Neural progenitor cell (in vitro differentiated cells): ENCODE data around the gene RSF1. TPM values are rescaled to one million over a fixed set of nuclear protein-coding genes. Genes with fewer than 3 reads are reported as not detected.
"Not testable (repeated sequence)": the region's sequence is repeated elsewhere in the genome, so short reads cannot be mapped to it uniquely, and the experiment has no call there.

ENCODE experiments used
- DNase-seq: peaks from one replicate; pipeline ENCODE4 v3.0.0-alpha.2; 2016; ENCODE audit warnings: low spot score
- H2AFZ ChIP-seq: fragments of 200-600 bp; sonication (generic); replicated peaks from 2 replicates; pipeline ENCODE4 v1.6.1; 2016; ENCODE audit warnings: antibody characterized with exemption
- H3F3A ChIP-seq: fragments of 200-600 bp; sonication (generic); 2 replicates; pipeline ENCODE4 v1.6.1; 2016; ENCODE audit warnings: antibody characterized with exemption, low read depth
- H3K27ac ChIP-seq: fragments of 200-600 bp; sonication (generic); 2 replicates; pipeline ENCODE4 v1.5.1; 2016; ENCODE audit warnings: mild to moderate bottlenecking
- H3K27me3 ChIP-seq: fragments of 200-600 bp; sonication (generic); 2 replicates; pipeline ENCODE4 v1.6.1; 2016; ENCODE audit warnings: mild to moderate bottlenecking, moderate library complexity
- H3K36me3 ChIP-seq: fragments of 200-600 bp; sonication (generic); 2 replicates; pipeline ENCODE4 v1.5.1; 2016
- H3K4me1 ChIP-seq: fragments of 200-600 bp; sonication (generic); 2 replicates; pipeline ENCODE4 v1.6.1; 2016; ENCODE audit warnings: mixed run types
- H3K4me2 ChIP-seq: fragments of 200-600 bp; sonication (generic); 2 replicates; pipeline ENCODE4 v1.6.1; 2016
- H3K4me3 ChIP-seq: fragments of 200-600 bp; sonication (generic); 2 replicates; pipeline ENCODE4 v1.5.1; 2016
- H3K79me2 ChIP-seq: fragments of 200-600 bp; sonication (generic); 2 replicates; pipeline ENCODE4 v1.6.1; 2016; ENCODE audit warnings: low read depth
- H3K9ac ChIP-seq: fragments of 200-600 bp; sonication (generic); 2 replicates; pipeline ENCODE4 v1.6.1; 2016
- H3K9me3 ChIP-seq: fragments of 200-600 bp; sonication (generic); 2 replicates; pipeline ENCODE4 v1.5.1; 2016; ENCODE audit warnings: low read depth
- H4K20me1 ChIP-seq: fragments of 200-600 bp; sonication (generic); 2 replicates; pipeline ENCODE4 v1.6.1; 2016; ENCODE audit warnings: low read depth
- H3K27ac Mint-ChIP-seq: 3 replicates; pipeline ENCODE4 v1.8.0; 2021; ENCODE audit warnings: mixed read lengths
- H3K27me3 Mint-ChIP-seq: 2 replicates; pipeline ENCODE4 v1.8.0; 2022; ENCODE audit warnings: low read depth, mild to moderate bottlenecking, inconsistent platforms, moderate library complexity, mixed read lengths; ENCODE audit not compliant: insufficient read depth
- H3K36me3 Mint-ChIP-seq: 3 replicates; pipeline ENCODE4 v1.8.0; 2021; ENCODE audit warnings: mixed read lengths
- H3K4me1 Mint-ChIP-seq: 3 replicates; pipeline ENCODE4 v1.8.0; 2021; ENCODE audit warnings: mixed read lengths
- H3K4me3 Mint-ChIP-seq: 3 replicates; pipeline ENCODE4 v1.8.0; 2021; ENCODE audit warnings: mild to moderate bottlenecking, moderate library complexity, mixed read lengths
- H3K9me3 Mint-ChIP-seq: 3 replicates; pipeline ENCODE4 v1.8.0; 2020; ENCODE audit warnings: mixed read lengths
- CTCF ChIP-seq: fragments of 200-600 bp; sonication (generic); IDR thresholded peaks from 2 replicates; pipeline ENCODE4 v1.5.1; 2017; ENCODE audit warnings: antibody characterized with exemption, mild to moderate bottlenecking
- EZH2 ChIP-seq: fragments of 200-600 bp; sonication (generic); IDR thresholded peaks from 2 replicates; pipeline ENCODE4 v1.6.1; 2017; ENCODE audit warnings: antibody characterized with exemption, mild to moderate bottlenecking, moderate library complexity
- EZH2phosphoT487 ChIP-seq: fragments of 200-600 bp; sonication (generic); IDR thresholded peaks from 2 replicates; pipeline ENCODE4 v1.6.1; 2017; ENCODE audit warnings: antibody characterized with exemption
- total RNA-seq: library from RNA; depleted of rRNA; stranded (reverse); fragments of >200 nt; gene quantifications from 2 replicates; pipeline ENCODE4 v1.2.3, GENCODE V29; 2015; ENCODE audit warnings: low replicate concordance

The RSF1 gene
- total RNA-seq, 1 donor from 2014 or later, result 106 TPM

- Histone ChIP-seq H3K4me1 (no peaks in the 10 kb centered on the region), H3K4me2 (no peak overlapping the region), H3F3A (no peaks in the 10 kb centered on the region), H3K9me3 (no peaks in the 10 kb centered on the region), H3K4me3 (no peak overlapping the region), H3K27ac (no peak overlapping the region), H3K9ac (no peak overlapping the region), H3K36me3 (no peaks in the 10 kb centered on the region), H3K79me2 (no peaks in the 10 kb centered on the region), H3K27me3 (no peaks in the 10 kb centered on the region), H2AFZ (no peak overlapping the region), H4K20me1 (no peaks in the 10 kb centered on the region)
- Mint-ChIP-seq H3K27ac (no peak overlapping the region), H3K9me3 (no peaks in the 10 kb centered on the region), H3K36me3 (peaks cover 8% of the 10 kb centered on the region), H3K4me1 (no peaks in the 10 kb centered on the region), H3K27me3 (no peaks in the 10 kb centered on the region), H3K4me3 (no peak overlapping the region)
- no peak for DNase-seq
- no peak for TF ChIP-seq EZH2phosphoT487
- TF ChIP-seq CTCF, result no peak
- no peak for TF ChIP-seq EZH2
Measured at GRCh38 chr11:77865805-77866204, 45.3 kb upstream of the RSF1 start.

DNA sequence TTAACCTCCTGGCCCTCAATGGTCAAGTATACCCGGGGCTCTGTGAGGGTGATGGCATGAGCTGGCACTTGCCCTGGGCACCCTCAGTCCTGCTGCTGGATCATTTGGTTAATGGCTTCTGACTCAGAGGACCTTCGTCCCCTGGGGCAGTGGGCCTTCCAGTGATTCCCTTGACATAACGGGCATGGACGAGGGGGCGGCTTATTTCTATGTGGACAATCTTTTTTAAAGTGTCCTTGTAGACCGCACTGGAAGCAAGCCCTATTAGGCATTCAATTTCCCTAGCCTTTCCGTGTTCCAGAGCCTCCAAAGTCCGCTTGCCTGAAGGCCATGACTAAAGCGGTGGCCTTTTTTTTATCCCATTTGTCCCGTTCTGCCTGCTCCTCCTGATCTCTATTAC is 40.9 kb upstream of the RSF1 start:
- not testable (repeated sequence) for H3K4me1 ChIP-seq, H3K27ac Mint-ChIP-seq, H3K4me2 ChIP-seq, H3K27me3 ChIP-seq, H4K20me1 ChIP-seq, H3K9me3 Mint-ChIP-seq, H3K4me3 Mint-ChIP-seq, H3K36me3 Mint-ChIP-seq, H3K27ac ChIP-seq, H3K9me3 ChIP-seq, H3K79me2 ChIP-seq, H3K4me3 ChIP-seq, H3K4me1 Mint-ChIP-seq, H3K36me3 ChIP-seq, DNase-seq, H3K27me3 Mint-ChIP-seq, H2AFZ ChIP-seq, H3F3A ChIP-seq, H3K9ac ChIP-seq

DNA sequence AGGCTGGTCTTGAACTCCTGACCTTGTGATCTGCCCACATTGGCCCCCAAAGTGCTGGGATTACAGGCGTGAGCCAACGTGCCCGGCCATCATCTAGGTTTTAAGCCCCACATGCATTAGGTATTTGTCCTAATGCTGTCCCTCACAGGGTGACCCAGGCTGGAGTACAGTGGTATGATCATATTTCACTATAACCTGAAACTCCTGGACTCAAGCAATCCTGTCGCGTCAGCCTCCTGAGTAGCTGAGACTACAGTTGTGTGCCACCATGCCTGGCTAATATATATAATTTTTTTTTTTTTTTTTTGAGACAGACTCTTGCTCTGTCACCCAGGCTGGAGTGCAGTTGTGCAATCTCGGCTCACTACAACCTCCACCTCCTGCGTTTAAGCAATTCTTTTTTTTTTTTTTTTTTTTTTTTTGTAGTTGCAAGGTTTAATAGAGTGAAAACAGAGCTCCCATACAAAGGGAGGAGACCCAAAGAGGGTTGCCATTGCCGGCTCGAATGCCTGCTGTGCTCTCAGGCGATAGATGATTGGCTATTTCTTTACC is 37.5 kb upstream of the RSF1 start:
- Mint-ChIP-seq H3K36me3 (peaks cover 29% of the 10 kb centered on the region), H3K9me3 (peaks cover 26% of the 10 kb centered on the region)
- H3K27me3 ChIP-seq, H2AFZ ChIP-seq, H3K9me3 ChIP-seq, H3F3A ChIP-seq, H3K4me1 ChIP-seq, H3K4me3 Mint-ChIP-seq, H3K4me1 Mint-ChIP-seq, H3K36me3 ChIP-seq, H3K9ac ChIP-seq, H3K4me2 ChIP-seq, H3K79me2 ChIP-seq, H3K27me3 Mint-ChIP-seq, H4K20me1 ChIP-seq, DNase-seq, H3K27ac ChIP-seq, H3K27ac Mint-ChIP-seq, H3K4me3 ChIP-seq: not testable (repeated sequence)

- H2AFZ ChIP-seq, result no peak overlapping the region
- H3K9me3 ChIP-seq, result peaks cover 8% of the 10 kb centered on the region
- H3K4me1 Mint-ChIP-seq, result no peaks in the 10 kb centered on the region
- peaks cover 42% of the 10 kb centered on the region for H3K36me3 Mint-ChIP-seq
- H3K4me1 ChIP-seq, result no peaks in the 10 kb centered on the region
- H3K27me3 ChIP-seq, result no peaks in the 10 kb centered on the region
- H3K9me3 Mint-ChIP-seq, result peaks cover 29% of the 10 kb centered on the region
- TF ChIP-seq EZH2 (no peak), CTCF (no peak), EZH2phosphoT487 (no peak)
- H3K27ac Mint-ChIP-seq, result no peak overlapping the region
- H3K27me3 Mint-ChIP-seq, result no peaks in the 10 kb centered on the region
- H3K79me2 ChIP-seq, result no peaks in the 10 kb centered on the region
- H3F3A ChIP-seq, result no peaks in the 10 kb centered on the region
- H3K4me3 ChIP-seq, result no peak overlapping the region
- no peak overlapping the region for H3K9ac ChIP-seq
- no peaks in the 10 kb centered on the region for H4K20me1 ChIP-seq
- no peak overlapping the region for H3K27ac ChIP-seq
- no peaks in the 10 kb centered on the region for H3K36me3 ChIP-seq
- no peak for DNase-seq
- no peak overlapping the region for H3K4me3 Mint-ChIP-seq
- no peak overlapping the region for H3K4me2 ChIP-seq
Measured at GRCh38 chr11:77854838-77855237, 34.3 kb upstream of the RSF1 start.
